HG02840 (cell line): ENCODE measurements around the gene C2CD2.

ENCODE experiments used
- ATAC-seq: cut with Tn5 transposase; IDR thresholded peaks from one replicate; pipeline ENCODE4 v1.9.1; 2021; ENCODE audit warnings: mild to moderate bottlenecking, moderate library complexity, moderate number of reproducible peaks; ENCODE audit not compliant: unreplicated experiment, low FRiP score

The C2CD2 gene

DNA sequence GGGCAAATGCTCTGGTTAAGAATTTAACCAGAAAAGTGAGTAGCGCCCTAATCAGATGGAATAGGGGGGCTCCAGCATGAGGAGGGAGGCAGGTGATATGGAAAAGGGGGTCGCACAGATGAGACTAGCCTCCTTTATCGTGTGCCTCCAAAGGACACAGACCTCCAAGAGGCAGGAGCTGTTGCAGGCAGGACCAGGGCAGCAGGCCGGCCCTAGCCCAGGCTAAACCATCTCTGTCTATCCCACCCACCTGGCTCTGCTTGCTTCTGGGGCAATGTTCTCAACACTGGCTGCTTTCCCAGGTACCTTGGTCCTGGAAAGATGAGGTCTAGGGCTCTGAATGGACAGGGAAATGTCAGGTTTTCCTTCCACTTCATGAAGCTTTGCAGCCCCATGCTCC, 36.3 kb downstream of the C2CD2 start:
- ATAC-seq, result no peak

DNA sequence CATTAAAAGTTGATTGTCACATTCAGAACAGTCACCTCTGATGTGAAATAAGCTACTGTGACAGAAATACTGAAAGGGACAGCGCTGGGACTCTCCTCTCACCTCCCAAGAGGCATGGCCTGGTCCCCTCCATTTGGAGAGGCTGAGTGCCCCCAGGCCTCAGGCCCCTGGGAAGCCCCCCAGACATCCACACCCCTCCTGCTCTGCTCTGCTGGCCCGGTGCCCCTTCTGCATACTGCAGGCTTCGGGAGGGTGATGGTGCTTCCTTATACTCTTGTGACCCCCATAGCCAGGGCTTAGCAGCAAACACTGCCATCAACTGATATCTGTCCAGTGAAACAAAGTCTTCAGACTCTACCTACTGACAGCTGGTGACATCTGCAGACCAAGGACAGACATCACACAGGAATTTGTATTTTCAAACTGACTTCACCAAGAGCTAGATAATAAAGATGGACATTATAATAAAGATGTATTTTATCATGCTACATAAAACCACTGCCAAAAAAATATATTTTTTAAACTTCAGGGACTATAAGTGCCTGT, 36.9 kb downstream of the C2CD2 start:
- ATAC-seq, result no peak

- ATAC-seq, result no peak
Measured at GRCh38 chr21:41914965-41915364, 38.9 kb downstream of the C2CD2 start.

DNA sequence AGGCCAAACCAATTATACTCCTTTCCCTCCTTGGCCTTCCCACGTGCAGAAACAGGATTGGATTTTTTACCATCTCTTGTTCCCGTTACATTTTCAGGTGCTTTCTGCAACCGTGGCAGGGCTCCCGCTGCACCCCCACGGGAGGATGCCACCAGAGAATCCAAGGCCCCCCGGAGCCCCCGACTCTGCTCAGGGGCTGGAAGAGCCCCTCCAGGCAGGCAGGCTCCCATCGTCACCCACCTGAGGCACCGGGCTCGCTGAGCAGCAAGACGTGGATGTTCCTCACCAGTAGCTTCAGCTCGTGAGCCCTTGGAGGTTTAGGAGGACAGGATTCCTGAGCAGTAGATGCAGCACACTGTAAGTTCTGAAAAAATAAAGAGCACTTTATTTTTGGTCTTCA, 39.5 kb downstream of the C2CD2 start:
- no peak for ATAC-seq

- ATAC-seq, result no peak
Measured at GRCh38 chr21:41913230-41913629, 40.6 kb downstream of the C2CD2 start.

- no peak for ATAC-seq
Measured at GRCh38 chr21:41908829-41909228, 45.0 kb downstream of the C2CD2 start.

GRCh38 chr21:41907496-41908258, 46.1 kb downstream of the C2CD2 start:
- no peak for ATAC-seq

GRCh38 chr21:41906770-41907169, 47.0 kb downstream of the C2CD2 start:
- no peak for ATAC-seq

DNA sequence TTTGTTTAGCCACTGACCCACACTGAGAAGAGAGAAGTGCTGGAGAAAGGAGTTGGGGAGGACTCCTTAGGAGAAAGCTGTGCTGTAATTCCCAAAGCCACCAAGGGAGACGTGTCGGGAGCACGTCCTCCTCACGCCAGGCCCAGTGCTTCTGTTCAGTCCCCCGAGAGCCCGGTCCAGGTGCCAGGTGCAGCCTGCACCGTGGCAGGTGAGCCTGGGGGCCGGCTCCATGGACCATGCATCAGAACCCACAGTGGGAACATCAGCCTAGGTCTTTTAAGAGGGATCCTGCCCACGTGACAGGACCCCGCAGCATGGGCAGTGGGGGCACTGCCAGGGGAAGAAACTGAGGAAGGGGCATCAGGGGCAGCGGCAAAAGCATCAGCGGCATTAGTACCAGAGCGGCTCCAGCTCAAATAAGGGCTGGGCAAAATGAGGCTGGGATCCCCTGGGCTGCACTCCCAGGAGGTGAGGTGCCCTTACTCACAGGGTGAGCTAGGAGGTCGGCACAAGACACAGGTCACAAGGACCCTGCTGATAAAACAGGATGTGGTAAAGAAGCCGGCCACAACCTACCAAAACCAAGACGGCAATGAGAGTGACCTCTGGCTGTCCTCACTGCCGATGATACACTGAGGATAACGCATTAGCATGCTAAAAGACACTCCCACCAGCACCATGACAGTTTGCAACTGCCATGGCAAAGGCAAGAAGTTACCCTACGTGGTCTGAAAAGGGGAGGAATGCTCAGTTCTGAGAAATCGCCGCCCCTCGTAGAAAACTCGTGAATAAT, 50.1 kb downstream of the C2CD2 start:
- no peak for ATAC-seq

DNA sequence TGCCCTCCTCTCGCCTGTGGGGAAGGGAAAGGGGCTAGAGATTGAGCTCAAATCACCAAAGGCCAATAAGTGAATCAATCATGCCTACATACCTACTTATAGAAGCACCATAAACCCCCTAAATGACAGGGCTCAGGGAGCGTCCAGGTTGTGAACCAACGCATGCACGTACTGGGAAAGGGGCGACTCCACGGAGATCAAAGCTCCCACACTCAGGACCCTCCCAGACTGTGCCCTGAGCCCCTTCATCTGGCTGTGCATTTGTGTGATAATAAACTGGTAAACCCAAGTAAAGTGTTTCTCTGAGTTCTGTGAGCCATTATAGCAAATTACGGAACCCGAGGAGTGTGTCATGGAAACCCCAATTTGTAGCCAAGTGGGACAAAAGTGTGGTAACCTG, 50.9 kb downstream of the C2CD2 start:
- ATAC-seq, result no peak

- no peak for ATAC-seq
Measured at GRCh38 chr21:41901782-41902181, 52.0 kb downstream of the C2CD2 start.

GRCh38 chr21:41901099-41901498, 52.7 kb downstream of the C2CD2 start:
- no peak for ATAC-seq

GRCh38 chr21:41900401-41900800, 53.4 kb downstream of the C2CD2 start:
- no peak for ATAC-seq

- ATAC-seq, result no peak
Measured at GRCh38 chr21:41899426-41900202, 54.2 kb downstream of the C2CD2 start.

- no peak for ATAC-seq
Measured at GRCh38 chr21:41898998-41899397, 54.8 kb downstream of the C2CD2 start.

GRCh38 chr21:41897700-41898099, 56.1 kb downstream of the C2CD2 start:
- no peak for ATAC-seq

DNA sequence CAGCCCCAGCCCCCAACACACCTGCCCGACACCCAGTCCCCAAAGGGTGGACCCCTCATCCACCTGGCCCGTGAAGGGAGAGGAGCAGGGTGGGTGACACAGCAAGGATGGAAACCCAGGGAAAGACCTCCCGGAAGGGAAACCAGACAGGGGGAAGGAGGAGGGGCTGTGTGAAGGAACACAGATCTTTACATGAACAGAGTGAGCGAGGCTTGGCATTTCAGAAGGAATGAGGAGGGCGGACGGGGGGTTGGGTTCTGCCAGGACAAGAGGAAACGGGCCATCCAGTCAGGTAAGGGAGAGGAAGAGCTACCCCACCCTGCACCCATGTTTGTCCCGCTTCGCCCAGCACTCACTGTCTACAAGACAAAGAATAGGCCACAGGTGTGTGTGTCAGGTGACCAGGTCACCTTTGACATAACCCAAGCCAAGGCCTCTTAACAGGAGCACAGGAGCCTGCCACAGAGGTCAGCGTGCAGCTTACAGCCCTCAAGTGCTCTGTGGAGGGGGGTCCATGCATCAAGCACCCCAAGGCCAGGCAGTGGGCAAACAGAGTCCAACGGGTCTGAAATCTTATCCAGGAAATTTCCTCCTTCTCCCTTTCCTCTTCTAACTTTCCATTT, 56.7 kb downstream of the C2CD2 start:
- ATAC-seq, result no peak

GRCh38 chr21:41895643-41896493, 58.0 kb downstream of the C2CD2 start:
- no peak for ATAC-seq

- no peak for ATAC-seq
Measured at GRCh38 chr21:41894922-41895557, 58.8 kb downstream of the C2CD2 start.
